Retinal pigment epithelial cell (primary cell): ENCODE data around the gene HS3ST4.

Experiments
- DNase-seq: peaks from one replicate; pipeline ENCODE4 v3.0.0-alpha.2; 2010; ENCODE audit warnings: low read depth
- H3K4me3 ChIP-seq: 2 replicates; pipeline ENCODE4 v1.5.1; 2011; ENCODE audit warnings: mild to moderate bottlenecking, low read length, control low read depth, moderate library complexity
- CTCF ChIP-seq: conservative IDR thresholded peaks from 2 replicates; pipeline ENCODE4 v1.5.1; 2011; ENCODE audit warnings: low read depth, low read length, control low read depth, inconsistent platforms

The HS3ST4 gene

GRCh38 chr16:25838724-25839186, 147.0 kb downstream of the HS3ST4 start:
- no peak for DNase-seq
- H3K4me3 ChIP-seq, result no peak overlapping the region
- peak; percentile 63 for TF ChIP-seq CTCF

GRCh38 chr16:25841761-25842160, 150.0 kb downstream of the HS3ST4 start:
- no peak overlapping the region for H3K4me3 ChIP-seq
- TF ChIP-seq CTCF, result no peak
- DNase-seq, result no peak

- no peak overlapping the region for H3K4me3 ChIP-seq
- no peak for TF ChIP-seq CTCF
- DNase-seq, result no peak
These were observed 154.1 kb downstream of the HS3ST4 start for GRCh38 chr16:25845901-25846300.

GRCh38 chr16:25854141-25854540, 162.4 kb downstream of the HS3ST4 start:
- H3K4me3 ChIP-seq, result no peak overlapping the region
- no peak for TF ChIP-seq CTCF
- DNase-seq, result no peak

- DNase-seq, result no peak
- TF ChIP-seq CTCF, result no peak
- H3K4me3 ChIP-seq, result no peak overlapping the region
These were observed 163.3 kb downstream of the HS3ST4 start for GRCh38 chr16:25855063-25855462.

- DNase-seq, result no peak
- no peak for TF ChIP-seq CTCF
- H3K4me3 ChIP-seq, result no peak overlapping the region
These were observed 164.1 kb downstream of the HS3ST4 start for GRCh38 chr16:25855818-25856217.

GRCh38 chr16:25859645-25860044, 167.9 kb downstream of the HS3ST4 start:
- TF ChIP-seq CTCF, result no peak
- no peak overlapping the region for H3K4me3 ChIP-seq
- DNase-seq, result no peak
